Measurements from ENCODE around the gene GLP2R.
"Not testable (repeated sequence)": the region's sequence is repeated elsewhere in the genome, so short reads cannot be mapped to it uniquely, and the experiment has no call there.

Gene GLP2R

DNA sequence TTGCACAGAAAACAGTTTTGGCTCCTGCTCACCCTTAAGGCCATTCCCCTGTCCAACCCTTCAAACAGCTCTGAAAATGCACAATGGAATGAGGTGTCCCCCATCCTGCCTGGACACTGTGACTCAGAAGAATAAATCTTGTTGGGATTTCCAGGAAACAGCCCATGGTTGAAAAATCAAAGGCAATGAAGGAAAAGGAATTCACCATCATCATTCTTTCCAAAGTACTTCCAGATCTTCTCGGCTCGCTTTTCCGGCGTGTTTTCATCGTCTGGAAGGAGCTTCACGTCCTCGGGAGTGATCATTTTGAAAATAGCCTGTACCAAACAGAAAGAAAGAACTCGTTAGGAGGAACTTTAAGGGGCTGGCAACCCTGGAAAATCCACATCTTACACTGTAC lies 75.1 kb downstream of the GLP2R start:
- DNase-seq, result no peak

- no peak for DNase-seq
These were observed 76.4 kb downstream of the GLP2R start for GRCh38 chr17:9902120-9902519.

DNA sequence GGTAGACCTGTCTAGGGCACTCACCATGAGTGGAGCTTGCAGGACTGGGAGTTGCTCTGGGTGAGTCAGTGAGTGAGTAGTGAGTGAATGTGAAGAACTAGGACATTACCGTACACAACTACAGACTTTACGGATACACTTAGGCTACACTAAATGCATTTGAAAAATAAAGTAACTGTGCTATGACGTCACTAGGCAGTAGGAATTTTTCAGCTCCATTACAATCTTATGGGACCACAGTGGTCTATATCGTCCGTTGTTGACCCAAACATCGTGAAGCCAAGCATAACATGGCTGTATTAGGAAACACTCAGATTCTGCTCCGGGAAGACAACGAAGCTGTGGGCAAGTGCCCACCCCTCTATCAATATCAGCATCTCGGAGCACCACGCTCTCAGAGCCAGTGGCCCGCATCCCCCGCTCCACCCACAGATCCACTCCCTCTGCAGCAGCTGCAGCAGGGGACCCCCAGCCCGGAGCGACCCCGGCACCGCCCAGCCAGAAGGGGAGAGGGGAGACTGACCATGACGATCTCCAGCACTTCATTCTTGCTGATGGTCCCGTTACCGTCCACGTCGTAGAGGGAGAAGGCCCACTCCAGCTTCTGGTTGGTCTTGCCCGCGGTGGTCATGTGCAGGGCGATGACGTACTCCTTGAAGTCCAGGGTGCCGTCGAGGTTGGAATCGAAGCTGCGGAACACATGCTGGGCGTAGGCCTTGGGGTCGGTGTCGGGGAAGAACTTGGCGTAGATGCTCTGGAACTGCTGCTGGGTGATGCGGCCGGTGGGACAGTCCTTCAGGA lies 78.8 kb downstream of the GLP2R start:
- no peak for DNase-seq

GRCh38 chr17:9905078-9905415 lies 79.3 kb downstream of the GLP2R start, which contains the start of gene RCVRN:
RCVRN (minus strand) TSS chr17:9905271; CDS start chr17:9905180, 91 bp downstream.
- no peak for DNase-seq

- DNase-seq, result no peak
These were observed 80.2 kb downstream of the GLP2R start for GRCh38 chr17:9905902-9906301.

DNA sequence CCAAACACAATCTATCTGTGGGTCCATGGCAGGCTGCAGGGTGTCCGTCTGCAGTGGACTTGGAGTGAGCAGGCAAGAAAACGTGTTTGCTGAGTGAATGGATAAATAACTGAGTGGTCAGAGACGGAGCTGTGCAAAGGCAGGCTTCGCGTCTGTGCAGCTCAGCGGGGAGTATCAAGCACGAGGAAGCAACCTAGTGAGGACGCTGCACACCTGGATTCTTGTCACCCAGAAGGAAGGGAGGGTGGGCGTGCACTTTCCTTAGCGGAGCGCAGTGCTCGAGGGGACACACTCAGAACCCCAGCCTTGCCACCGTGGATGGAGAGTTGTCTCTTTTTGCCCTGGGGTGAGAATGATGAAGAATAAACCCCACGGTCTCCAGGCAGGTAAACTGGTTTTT lies 80.9 kb downstream of the GLP2R start:
- no peak for DNase-seq

DNA sequence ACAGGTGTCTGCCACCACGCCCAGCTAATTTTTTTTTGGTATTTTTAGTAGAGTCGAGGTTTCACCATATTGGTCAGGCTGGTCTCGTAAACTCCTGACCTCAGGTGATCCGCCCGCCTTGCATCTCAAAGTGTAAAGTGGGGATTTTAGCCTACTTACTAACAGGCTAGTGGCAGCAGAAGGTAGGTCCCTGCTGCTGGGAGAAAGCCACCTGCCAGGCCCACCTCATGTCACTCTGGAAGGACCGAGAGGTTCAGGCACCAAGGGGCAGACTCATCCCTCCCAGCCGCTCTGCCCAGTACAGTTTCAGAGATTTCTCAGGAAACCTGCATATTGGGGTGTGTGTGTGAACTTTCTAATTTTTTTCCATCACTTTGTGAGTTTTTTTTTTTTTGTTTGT lies 81.4 kb downstream of the GLP2R start:
- DNase-seq, result no peak

DNA sequence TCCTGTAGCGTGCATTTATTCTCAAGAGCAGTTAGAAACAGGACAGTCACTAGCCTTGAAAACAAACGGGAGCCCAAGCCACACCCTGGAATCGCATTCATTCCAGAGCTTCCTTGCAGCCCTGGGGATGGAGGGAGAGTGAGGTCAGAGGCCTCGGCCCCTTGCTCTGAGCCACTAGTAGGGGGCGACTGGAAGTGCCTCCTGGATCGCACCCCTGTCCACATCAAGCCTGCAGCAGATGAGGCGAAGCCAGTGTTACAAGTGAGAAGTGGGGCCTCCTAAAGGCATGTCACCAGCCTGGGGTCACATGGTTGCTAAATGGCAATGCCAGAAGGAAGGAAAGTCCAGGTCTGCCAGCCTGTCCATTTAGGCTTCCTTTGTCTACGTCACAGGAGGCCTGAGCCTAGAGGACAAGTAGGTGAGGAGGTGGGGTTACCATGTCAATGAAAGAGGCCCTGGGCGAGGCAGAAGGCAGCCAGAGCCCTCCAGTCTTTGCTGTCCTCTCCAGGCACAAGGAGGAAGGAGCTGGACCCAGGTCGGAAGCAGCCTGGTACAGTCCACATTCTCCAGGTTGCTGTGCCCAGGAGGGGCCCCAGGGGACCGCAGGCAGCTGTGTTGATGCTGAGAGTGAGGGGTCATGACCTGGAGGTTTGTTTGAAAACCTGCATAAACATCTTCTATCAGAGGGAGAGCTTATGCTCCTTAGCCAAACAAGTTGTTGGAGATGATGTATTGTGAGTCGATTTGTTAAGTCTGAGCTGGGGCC lies 82.3 kb downstream of the GLP2R start:
- DNase-seq, result no peak

GRCh38 chr17:9908649-9909042 lies 82.9 kb downstream of the GLP2R start:
- DNase-seq, result no peak

GRCh38 chr17:9911089-9911488 lies 85.4 kb downstream of the GLP2R start:
- DNase-seq, result no peak

DNA sequence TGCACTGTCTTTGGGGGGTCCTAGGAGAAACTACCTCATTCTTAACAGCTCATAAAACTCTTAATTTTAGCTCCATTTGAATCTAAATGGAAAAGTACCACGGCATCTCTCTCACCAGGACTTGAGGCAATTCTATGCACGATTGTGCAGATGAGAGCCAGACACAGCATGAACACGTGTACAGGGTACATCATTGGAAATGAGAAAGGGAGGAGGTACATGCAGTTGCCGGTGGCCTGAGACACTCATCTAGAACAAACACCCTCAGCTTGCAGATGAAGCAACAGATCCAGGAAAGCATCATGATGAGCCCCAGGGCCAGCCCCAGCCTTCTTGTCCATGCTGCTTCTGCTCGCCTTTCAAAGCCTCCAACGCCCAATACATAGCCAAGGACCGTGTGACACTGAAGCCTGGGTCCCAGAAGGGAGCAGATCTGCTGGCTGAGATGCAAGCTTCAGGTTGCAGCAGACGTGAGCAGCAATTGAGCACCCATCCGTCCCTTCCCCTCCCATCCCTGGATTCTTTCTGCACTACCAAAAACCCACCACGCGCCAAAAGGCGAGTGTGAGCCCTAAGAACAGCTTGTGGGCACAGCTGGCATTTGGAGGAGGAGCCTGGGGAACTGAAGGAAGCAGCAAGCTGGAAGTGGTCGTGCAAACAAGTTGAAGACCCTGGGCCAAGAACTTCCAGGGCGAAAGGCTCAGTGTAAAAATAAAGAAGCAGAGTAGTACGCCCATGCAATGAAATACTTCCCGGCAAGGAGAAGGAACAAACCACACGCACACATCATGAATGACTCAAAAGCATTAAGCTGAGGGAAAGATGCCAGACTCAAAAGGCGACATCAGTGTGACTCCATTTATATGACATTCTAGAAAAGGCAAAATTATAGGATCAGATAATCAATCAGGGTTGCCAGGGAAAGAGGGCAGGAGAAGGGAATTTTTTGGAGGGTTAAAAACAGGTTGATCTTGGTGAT lies 86.7 kb downstream of the GLP2R start:
- no peak for DNase-seq

GRCh38 chr17:9913476-9913875 lies 87.8 kb downstream of the GLP2R start:
- DNase-seq, result no peak

GRCh38 chr17:9916108-9916507 lies 90.4 kb downstream of the GLP2R start:
- no peak for DNase-seq

- no peak for DNase-seq
These were observed 91.4 kb downstream of the GLP2R start for GRCh38 chr17:9917131-9917530.

DNA sequence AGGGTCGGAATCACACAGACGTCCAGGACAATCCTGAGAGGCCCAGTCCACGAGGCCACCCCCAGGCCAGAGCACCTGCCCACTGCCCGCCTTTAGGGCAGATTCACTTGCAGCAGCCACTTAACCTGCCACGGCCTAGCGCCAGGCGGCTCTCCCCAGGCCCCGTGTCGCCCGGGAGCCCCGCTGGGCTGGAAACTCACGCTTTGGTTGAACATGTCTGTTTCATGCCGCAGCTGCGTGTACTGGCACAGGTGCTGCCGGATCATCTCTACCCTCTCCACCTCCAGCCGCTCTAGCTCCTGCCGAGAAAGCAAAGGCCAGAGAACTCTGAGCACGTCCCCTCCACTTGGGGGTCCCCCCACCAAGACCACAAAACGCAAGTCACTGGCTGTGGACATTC lies 92.1 kb downstream of the GLP2R start:
- DNase-seq, result no peak

DNA sequence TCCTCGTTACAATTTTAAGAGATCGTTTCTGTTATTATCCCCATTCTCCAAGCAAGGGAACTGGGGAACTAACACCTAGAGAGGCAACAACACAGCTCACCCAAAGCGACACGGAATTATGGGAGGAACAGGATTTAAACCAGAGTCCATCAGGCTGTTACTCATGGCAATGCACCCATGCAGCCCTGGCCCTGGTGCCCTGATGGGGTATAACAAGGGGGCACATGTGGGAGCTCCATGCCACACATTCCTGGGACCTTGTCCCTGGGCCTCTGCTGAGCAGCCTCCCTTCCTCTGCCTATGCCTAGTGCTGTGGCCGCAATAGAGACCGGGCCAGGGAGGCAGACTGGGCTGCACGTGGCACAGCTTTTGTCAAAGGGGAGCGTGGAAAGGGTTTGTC lies 92.6 kb downstream of the GLP2R start:
- DNase-seq, result no peak

GRCh38 chr17:9918804-9919352 lies 93.2 kb downstream of the GLP2R start:
- DNase-seq, result no peak

- not testable (repeated sequence) for DNase-seq
These were observed 95.5 kb downstream of the GLP2R start for GRCh38 chr17:9921216-9921615.

- no peak for DNase-seq
These were observed 96.5 kb downstream of the GLP2R start for GRCh38 chr17:9922012-9922848.

DNA sequence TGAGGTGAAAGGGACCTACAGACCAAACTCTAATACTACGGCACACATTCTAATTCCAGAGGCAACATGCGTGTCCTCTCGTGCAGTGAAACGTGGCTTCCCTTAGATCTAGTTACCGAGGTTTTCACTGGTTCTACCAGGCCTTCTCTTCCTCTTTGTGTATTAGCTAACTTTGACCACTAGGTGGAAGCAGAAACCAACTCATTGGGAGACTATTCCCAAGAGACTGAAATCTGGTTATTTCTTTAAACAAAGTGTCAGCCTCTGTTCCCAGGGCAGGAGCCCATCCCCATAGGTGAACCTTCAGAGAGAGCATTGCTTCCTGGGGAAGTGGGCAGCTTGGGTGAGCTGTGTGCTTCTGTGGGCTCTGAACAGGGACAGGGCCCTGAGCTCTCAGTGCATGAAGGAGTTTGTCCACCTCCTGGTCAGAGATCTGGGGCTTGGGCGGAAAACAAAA lies 99.0 kb downstream of the GLP2R start:
- peak; percentile 17 for DNase-seq

DNA sequence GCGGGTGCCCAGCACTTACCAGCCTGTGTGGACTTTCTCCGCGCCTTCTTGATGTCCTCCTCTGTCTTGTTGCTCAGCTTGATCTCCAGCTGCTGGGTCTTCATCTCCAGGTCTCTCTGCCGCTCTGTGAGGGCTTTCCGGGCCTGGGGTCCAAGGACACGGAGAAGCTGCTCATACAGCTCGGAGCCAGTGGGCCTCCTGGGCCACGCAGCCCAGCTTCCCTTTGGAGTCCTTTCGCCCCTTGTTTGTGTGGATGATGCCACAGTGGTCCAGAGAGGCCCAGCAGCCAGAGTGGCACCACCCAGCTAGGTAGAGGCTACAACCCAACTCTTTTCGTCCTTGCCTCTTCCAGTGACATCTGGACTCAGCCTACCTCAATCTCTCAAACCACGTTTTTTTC lies 99.7 kb downstream of the GLP2R start:
- no peak for DNase-seq

All from DMS79 treated with DMSO at 0.1 percent for 48 hours (cell line).